ENCODE data around the gene PTPN2.
"Not testable (repeated sequence)": the region's sequence is repeated elsewhere in the genome, so short reads cannot be mapped to it uniquely, and the experiment has no call there.

Gene PTPN2

DNA sequence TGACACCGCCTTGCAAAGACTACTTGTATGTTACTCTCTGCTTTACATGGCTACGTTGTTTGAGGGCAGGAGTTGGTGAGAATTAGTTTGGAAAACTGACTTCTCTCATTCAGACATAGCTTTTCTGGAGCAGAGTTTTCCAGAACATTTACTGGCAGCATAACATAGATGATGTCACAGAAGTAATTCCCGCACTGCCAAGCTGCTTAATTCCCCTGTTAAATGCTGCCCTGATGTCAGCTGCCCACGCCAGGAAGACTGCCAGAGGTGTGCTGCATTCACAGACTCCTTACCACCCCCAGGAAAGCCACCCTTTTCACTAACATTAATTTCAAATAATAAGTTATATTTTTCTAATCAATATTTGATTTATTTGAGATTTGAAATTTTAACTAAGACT, 24.7 kb upstream of the PTPN2 start:
- DNase-seq (ENCODE audit: low read depth): no peak
- no peak for TF ChIP-seq CTCF (IDR thresholded peaks at IDR 0.05; ENCODE audit: low read depth, low read length, missing control alignments)
- H3K4me3 ChIP-seq (ENCODE audit: low read depth, low read length): no peak overlapping the region

DNA sequence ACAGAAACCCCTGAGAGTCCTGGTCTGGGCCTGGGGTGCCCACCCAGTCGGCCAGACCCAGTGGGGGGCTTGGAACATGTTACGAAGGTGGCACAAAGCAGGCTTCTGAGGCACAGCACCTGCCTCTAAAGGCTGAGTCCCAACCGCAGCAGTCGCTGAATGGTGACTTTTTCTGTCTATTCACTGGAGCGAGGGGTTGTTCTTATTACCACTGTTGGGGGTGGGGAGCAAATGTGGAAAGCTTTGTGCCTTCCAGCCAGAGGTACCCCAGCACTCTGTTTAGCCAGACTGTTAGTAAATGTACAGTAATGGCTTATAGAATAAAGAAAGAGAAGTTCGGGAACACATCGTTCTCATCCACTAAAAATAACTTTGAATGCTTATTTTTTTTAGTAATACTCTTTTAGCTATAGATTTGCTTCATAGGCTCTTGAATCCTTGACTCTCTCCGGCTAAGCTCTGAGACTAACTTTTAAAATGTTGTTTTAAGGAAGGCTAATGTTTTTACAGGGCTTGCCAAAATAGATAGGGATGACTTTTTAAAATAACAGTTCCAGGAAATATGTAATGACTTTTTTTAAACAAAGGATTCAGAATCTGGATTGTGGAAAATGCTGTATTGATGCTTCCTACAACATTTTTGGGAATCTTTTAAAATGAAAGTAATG, 23.4 kb upstream of the PTPN2 start:
- H3K4me3 ChIP-seq (ENCODE audit: low read depth, low read length): no peak overlapping the region
- TF ChIP-seq CTCF (IDR thresholded peaks at IDR 0.05; ENCODE audit: low read depth, low read length, missing control alignments): no peak
- DNase-seq (ENCODE audit: low read depth): no peak

DNA sequence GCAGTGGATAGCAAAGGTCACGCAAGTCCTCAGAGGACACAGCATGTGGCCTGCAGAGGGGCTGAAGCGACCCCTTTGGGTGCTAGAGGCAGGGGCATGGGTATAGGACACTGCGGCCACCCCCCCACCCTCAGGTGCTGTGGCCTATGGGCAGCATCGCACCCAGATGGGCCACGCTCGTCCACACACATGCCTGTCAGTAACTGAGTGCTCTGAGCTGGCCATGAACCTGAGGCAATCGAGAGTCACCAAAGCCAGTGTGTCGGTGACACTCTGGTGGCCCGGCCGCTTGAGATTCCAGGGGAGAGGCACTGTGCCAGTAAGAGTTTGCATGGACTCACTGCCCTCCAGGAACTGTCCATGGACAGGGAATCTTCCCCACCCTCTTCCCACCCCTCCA, 22.7 kb upstream of the PTPN2 start:
- TF ChIP-seq CTCF (IDR thresholded peaks at IDR 0.05; ENCODE audit: low read depth, low read length, missing control alignments): no peak
- DNase-seq (ENCODE audit: low read depth): no peak
- no peak overlapping the region for H3K4me3 ChIP-seq (ENCODE audit: low read depth, low read length)

DNA sequence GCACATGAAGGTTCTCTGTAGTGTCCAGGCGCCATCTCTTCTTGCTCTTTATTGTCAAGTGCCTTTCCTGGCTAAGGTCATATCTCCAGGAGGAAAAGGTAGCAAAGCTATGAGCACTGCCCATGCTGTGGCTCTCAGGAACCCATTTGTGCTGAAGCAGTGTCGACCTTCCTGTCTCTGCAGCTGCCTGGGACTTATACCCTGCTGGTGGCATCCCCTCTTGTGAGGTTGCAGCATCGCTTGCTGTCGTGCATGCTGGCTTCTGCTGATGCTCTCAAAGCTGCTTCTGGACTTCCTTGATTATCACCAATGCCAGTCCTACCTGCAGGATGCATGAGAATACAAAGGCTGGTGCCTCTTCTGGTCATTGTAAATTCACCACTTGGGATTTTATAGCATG, 22.1 kb upstream of the PTPN2 start:
- TF ChIP-seq CTCF (IDR thresholded peaks at IDR 0.05; ENCODE audit: low read depth, low read length, missing control alignments): no peak
- no peak for DNase-seq (ENCODE audit: low read depth)
- H3K4me3 ChIP-seq (ENCODE audit: low read depth, low read length): no peak overlapping the region

GRCh38 chr18:12904012-12904516, 20.0 kb upstream of the PTPN2 start:
- H3K4me3 ChIP-seq (ENCODE audit: low read depth, low read length): no peak overlapping the region
- no peak for TF ChIP-seq CTCF (IDR thresholded peaks at IDR 0.05; ENCODE audit: low read depth, low read length, missing control alignments)
- DNase-seq (ENCODE audit: low read depth): no peak

GRCh38 chr18:12901208-12901607, 17.2 kb upstream of the PTPN2 start:
- not testable (repeated sequence) for DNase-seq (ENCODE audit: low read depth)

DNA sequence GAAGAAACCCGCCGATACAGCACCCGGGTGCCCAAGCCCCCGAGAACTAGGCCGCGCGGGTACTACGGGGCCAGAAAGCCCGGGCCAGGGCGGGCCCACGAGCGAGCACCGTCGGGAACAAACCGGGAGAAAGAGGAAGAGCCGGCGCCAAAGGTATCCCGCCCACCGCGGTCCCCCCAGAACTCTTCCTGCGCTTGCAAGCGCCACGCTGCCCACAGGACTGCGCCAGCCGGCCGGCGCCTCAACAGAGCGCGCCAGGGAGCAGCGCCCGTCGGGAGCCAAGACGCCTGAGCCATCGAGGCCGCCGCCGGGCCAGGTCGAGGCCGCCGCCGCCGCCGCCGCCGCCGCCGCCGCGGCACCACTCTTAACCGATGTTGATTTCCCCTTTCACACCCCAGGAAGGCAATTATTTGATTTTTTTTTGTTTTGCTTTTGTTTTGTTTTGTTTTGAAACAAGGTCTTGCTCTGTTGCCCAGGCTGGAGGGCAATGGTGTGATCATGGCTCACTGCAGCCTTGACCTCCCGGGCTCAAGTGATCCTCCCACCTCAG, 12.8 kb upstream of the PTPN2 start:
- DNase-seq (ENCODE audit: low read depth): not testable (repeated sequence)
- H3K4me3 ChIP-seq (ENCODE audit: low read depth, low read length): peak overlapping the region; percentile 36

More at GRCh38 chr18:12901208-12901607, 17.2 kb upstream of the PTPN2 start:
- H3K4me3 ChIP-seq (ENCODE audit: low read depth, low read length): not testable (repeated sequence)

DNA sequence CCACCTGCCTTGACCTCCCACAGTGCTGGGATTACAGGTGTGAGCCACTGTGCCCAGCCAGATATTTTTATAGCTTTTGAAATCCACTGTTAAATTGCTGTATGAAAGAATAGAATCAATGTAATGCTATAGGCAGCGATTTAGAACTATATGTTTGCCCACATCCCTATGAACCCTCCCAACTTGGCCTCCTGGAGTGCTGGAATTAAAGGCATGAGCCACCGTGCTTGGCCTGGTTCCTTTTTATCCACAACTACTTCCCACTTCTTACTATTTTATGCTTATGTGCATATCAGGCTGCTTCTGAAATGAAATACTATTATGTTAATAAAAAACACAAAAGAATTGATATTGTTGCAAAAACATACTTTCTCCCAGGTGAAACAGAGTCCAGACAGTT, 11.6 kb upstream of the PTPN2 start:
- DNase-seq (ENCODE audit: low read depth): no peak
- no peak for TF ChIP-seq CTCF (IDR thresholded peaks at IDR 0.05; ENCODE audit: low read depth, low read length, missing control alignments)

More for the DNA sequence above, 11.6 kb upstream of the PTPN2 start:
- H3K4me3 ChIP-seq (ENCODE audit: low read depth, low read length): no peak overlapping the region

Data from GM12864 (cell line).